RWPE2 (cell line): Measurements from ENCODE around the gene GSK3B.
A peak's percentile ranks its signal among the peaks of the same experiment; 100 is the strongest.

Experiments used
- ATAC-seq: fragments of 200-7000 bp; cut with Tn5 transposase; 3 replicates; pipeline ENCODE4 v1.9.1; 2021; ENCODE audit warnings: low read depth
- DNase-seq: peaks from one replicate; pipeline ENCODE4 v3.0.0-alpha.2; 2020; ENCODE audit warnings: low spot score
- H3K27ac ChIP-seq: fragments of 450-650 bp; 2 replicates; pipeline ENCODE4 v1.5.1; 2017; ENCODE audit warnings: mild to moderate bottlenecking; ENCODE audit not compliant: poor library complexity, severe bottlenecking
- H3K27me3 ChIP-seq: fragments of 250-450 bp; sonication (Bioruptor Pico); 2 replicates; pipeline ENCODE4 v1.5.1; 2021; ENCODE audit warnings: mild to moderate bottlenecking, moderate library complexity; ENCODE audit not compliant: insufficient read depth, poor library complexity, severe bottlenecking
- H3K36me3 ChIP-seq: fragments of 250-450 bp; sonication (Bioruptor Pico); 2 replicates; pipeline ENCODE4 v1.5.1; 2020; ENCODE audit warnings: low read depth, mild to moderate bottlenecking, moderate library complexity
- H3K4me1 ChIP-seq: fragments of 250-450 bp; sonication (Bioruptor Pico); 2 replicates; pipeline ENCODE4 v1.5.1; 2021; ENCODE audit warnings: mild to moderate bottlenecking, moderate library complexity; ENCODE audit not compliant: insufficient read depth, poor library complexity, severe bottlenecking
- H3K4me3 ChIP-seq: fragments of 250-450 bp; sonication (Bioruptor Pico); 2 replicates; pipeline ENCODE4 v1.5.1; 2021; ENCODE audit warnings: mild to moderate bottlenecking, moderate library complexity; ENCODE audit not compliant: severe bottlenecking
- H3K9me3 ChIP-seq: fragments of 250-450 bp; sonication (Bioruptor Pico); 2 replicates; pipeline ENCODE4 v1.5.1; 2021; ENCODE audit warnings: mild to moderate bottlenecking, moderate library complexity; ENCODE audit not compliant: severe bottlenecking
- TF ChIP-seq, protein P1 (sequence below): fragments of 450-650 bp; IDR thresholded peaks from one replicate; pipeline ENCODE4 v1.5.1; 2017; ENCODE audit warnings: mild to moderate bottlenecking, moderate library complexity; ENCODE audit not compliant: poor library complexity, severe bottlenecking

The GSK3B gene

DNA sequence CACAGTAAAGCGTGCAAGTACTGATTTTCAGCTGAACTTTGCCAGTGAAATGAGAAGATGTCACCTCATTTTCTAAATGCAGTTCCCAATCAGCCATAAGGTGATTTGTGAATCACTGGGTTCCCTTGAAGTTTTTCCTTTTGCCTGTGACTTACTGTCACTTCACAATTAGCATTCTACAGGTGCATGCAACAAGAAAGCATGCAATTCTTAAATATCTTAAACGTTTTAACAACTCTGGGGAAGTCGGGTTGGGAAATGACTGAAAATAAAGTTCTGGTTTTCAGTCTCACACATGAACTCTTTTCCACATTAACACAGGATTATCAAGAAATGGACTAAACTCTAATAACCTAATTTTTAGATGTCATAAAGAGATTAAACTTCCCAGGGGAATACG lies 5.2 kb downstream of the GSK3B start:
- Histone ChIP-seq H3K4me3 (peak overlapping the region; percentile 70), H3K4me1 (peaks cover 30% of the 10 kb centered on the region), H3K36me3 (peaks cover 91% of the 10 kb centered on the region), H3K9me3 (no peaks in the 10 kb centered on the region), H3K27me3 (no peaks in the 10 kb centered on the region), H3K27ac (no peak overlapping the region)
- TF ChIP-seq, protein P1, sequence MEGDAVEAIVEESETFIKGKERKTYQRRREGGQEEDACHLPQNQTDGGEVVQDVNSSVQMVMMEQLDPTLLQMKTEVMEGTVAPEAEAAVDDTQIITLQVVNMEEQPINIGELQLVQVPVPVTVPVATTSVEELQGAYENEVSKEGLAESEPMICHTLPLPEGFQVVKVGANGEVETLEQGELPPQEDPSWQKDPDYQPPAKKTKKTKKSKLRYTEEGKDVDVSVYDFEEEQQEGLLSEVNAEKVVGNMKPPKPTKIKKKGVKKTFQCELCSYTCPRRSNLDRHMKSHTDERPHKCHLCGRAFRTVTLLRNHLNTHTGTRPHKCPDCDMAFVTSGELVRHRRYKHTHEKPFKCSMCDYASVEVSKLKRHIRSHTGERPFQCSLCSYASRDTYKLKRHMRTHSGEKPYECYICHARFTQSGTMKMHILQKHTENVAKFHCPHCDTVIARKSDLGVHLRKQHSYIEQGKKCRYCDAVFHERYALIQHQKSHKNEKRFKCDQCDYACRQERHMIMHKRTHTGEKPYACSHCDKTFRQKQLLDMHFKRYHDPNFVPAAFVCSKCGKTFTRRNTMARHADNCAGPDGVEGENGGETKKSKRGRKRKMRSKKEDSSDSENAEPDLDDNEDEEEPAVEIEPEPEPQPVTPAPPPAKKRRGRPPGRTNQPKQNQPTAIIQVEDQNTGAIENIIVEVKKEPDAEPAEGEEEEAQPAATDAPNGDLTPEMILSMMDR, result no peak
- ATAC-seq, result no peak
- no peak for DNase-seq

DNA sequence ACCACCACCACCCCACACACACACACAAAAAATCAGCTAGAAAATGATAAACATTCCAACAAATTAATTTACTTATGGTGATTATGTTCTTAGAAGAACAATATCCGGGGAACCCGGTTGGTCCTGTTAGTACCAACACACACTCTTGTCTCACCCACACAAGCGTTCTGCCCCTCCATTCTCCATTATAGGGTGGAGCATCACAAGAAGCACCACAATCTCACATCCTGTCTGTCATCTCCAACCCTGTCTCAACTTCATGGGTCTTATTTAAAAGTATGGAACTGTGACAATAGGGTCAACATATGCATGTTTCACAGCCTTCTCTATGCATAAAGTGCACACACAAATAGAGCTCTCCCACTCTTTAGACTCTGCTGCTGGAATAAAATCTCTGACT lies 5.6 kb downstream of the GSK3B start:
- Histone ChIP-seq H3K9me3 (no peaks in the 10 kb centered on the region), H3K27me3 (no peaks in the 10 kb centered on the region), H3K36me3 (peaks cover 95% of the 10 kb centered on the region), H3K4me3 (no peak overlapping the region), H3K27ac (no peak overlapping the region), H3K4me1 (peaks cover 34% of the 10 kb centered on the region)
- TF ChIP-seq, protein P1, result no peak
- DNase-seq, result no peak
- no peak for ATAC-seq

DNA sequence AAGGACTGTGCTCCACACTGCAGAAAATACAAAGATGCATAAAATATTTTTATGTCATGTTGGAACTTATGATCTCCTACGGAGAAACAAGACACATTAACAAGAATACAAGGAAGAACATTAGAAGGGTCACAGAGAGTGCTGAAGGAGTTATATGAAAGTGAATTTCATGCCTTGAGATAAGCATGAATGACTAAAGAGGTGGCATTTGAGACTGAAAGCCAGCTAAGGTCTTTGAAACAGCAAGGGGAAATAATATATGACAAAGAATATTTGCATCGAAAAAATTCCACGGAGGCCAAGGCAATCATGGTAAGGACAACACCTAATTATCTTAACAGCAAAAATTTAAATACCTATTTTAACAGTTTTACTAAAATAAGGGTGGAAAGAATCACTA lies 12.5 kb downstream of the GSK3B start:
- H3K27me3 ChIP-seq, result no peaks in the 10 kb centered on the region
- H3K4me1 ChIP-seq, result peaks cover 27% of the 10 kb centered on the region
- no peak overlapping the region for H3K4me3 ChIP-seq
- DNase-seq (no peak), ATAC-seq (no peak)
- TF ChIP-seq, protein P1, result no peak
- H3K36me3 ChIP-seq, result peaks cover 81% of the 10 kb centered on the region
- no peak overlapping the region for H3K27ac ChIP-seq
- no peaks in the 10 kb centered on the region for H3K9me3 ChIP-seq

DNA sequence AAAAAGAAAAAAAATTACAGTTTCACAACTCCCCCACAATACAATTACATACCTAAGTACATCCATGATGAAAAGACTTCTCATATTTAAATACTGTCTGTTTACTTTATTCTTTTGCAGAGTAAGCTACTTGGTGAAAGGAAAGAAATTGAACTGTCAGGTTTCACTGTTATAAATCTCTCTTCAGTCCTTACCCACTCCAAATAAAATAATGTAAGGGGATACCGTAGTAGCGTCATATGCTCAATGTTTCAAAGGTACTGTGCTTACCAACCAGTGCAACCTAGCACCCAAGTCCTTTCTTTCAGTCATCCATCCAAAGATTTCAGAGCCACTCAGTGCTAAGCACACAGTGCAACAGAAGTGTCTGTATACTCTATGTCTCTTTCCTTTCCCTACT lies 13.4 kb downstream of the GSK3B start:
- peaks cover 78% of the 10 kb centered on the region for H3K36me3 ChIP-seq
- ATAC-seq (no peak), DNase-seq (no peak)
- no peaks in the 10 kb centered on the region for H3K27me3 ChIP-seq
- TF ChIP-seq, protein P1, result no peak
- H3K27ac ChIP-seq, result no peak overlapping the region
- peaks cover 21% of the 10 kb centered on the region for H3K4me1 ChIP-seq
- no peaks in the 10 kb centered on the region for H3K9me3 ChIP-seq
- no peak overlapping the region for H3K4me3 ChIP-seq

DNA sequence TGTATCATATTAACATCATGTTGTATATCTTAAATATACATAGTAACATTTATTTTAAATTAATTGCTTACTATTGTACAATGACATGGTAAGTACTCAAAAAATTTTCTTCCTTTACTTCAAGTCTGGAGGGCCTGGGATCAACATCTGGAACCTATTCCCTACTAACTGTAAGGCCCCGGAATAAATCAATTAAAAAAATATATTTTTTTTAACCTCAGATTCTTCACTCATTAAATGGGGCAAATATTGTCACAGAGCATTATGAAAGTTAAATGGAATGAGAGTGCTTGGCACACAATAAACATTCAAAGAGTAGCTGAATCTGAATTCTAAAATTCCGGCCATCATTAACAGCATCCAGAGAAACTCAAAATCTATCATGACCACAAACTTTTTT lies 16.5 kb downstream of the GSK3B start:
- peaks cover 72% of the 10 kb centered on the region for H3K36me3 ChIP-seq
- H3K4me1 ChIP-seq, result peaks cover 5% of the 10 kb centered on the region
- no peak overlapping the region for H3K4me3 ChIP-seq
- TF ChIP-seq, protein P1, result no peak
- no peak for DNase-seq
- no peak overlapping the region for H3K27ac ChIP-seq
- H3K9me3 ChIP-seq, result no peaks in the 10 kb centered on the region
- H3K27me3 ChIP-seq, result no peaks in the 10 kb centered on the region
- no peak for ATAC-seq
